Erythroblast (primary cell): ENCODE data around the gene STK11.

ENCODE experiments used
- DNase-seq, 2 experiments: peaks; one replicate each; lab custom pipeline; 2025; lab: John Stamatoyannopoulos, UW
- GATA1 ChIP-seq: IDR thresholded peaks from 2 replicates; pipeline ENCODE4 v1.6.1; 2011; ENCODE audit warnings: low read depth, mild to moderate bottlenecking, control low read depth, low read length, moderate library complexity
- POLR2A ChIP-seq: IDR thresholded peaks from 2 replicates; pipeline ENCODE4 v1.6.1; 2011; ENCODE audit warnings: mild to moderate bottlenecking, low read length

Gene STK11

GRCh38 chr19:1205114-1206099 is at the start of gene STK11:
TSS of gene STK11 (plus strand) at chr19:1205778. CDS start at chr19:1206914, 1,136 bp downstream.
- DNase-seq, result peak; percentile 99 to 100
- TF ChIP-seq GATA1 (no peak), POLR2A (peak; percentile 70)

GRCh38 chr19:1156305-1156801 is 49.2 kb upstream of the STK11 start:
- DNase-seq, result no peak
- TF ChIP-seq POLR2A (no peak), GATA1 (no peak)

- DNase-seq, result no peak
- no peak for TF ChIP-seq POLR2A
- no peak for TF ChIP-seq GATA1
These were observed 48.6 kb upstream of the STK11 start for GRCh38 chr19:1156830-1157615.

- no peak for TF ChIP-seq POLR2A
- no peak for TF ChIP-seq GATA1
- no peak for DNase-seq
These were observed 47.4 kb upstream of the STK11 start for GRCh38 chr19:1157931-1158884.

GRCh38 chr19:1158885-1159448 is 46.6 kb upstream of the STK11 start:
- no peak for DNase-seq
- TF ChIP-seq POLR2A (no peak), GATA1 (no peak)

- no peak for TF ChIP-seq POLR2A
- TF ChIP-seq GATA1, result no peak
These were observed 45.5 kb upstream of the STK11 start for GRCh38 chr19:1159864-1160595.

GRCh38 chr19:1161716-1162115 is 43.9 kb upstream of the STK11 start:
- TF ChIP-seq POLR2A, result no peak
- no peak for TF ChIP-seq GATA1
- DNase-seq, result no peak

More at GRCh38 chr19:1159864-1160595, 45.5 kb upstream of the STK11 start:
- no peak for DNase-seq

GRCh38 chr19:1162404-1163282 is 42.9 kb upstream of the STK11 start:
- no peak for DNase-seq
- TF ChIP-seq POLR2A, result no peak
- no peak for TF ChIP-seq GATA1

GRCh38 chr19:1163283-1163933 is 42.2 kb upstream of the STK11 start:
- no peak for DNase-seq
- no peak for TF ChIP-seq POLR2A
- no peak for TF ChIP-seq GATA1

- DNase-seq, result no peak
- TF ChIP-seq POLR2A (no peak), GATA1 (no peak)
These were observed 41.5 kb upstream of the STK11 start for GRCh38 chr19:1163934-1164683.
